ENCODE measurements around the gene DDX42.

DNA sequence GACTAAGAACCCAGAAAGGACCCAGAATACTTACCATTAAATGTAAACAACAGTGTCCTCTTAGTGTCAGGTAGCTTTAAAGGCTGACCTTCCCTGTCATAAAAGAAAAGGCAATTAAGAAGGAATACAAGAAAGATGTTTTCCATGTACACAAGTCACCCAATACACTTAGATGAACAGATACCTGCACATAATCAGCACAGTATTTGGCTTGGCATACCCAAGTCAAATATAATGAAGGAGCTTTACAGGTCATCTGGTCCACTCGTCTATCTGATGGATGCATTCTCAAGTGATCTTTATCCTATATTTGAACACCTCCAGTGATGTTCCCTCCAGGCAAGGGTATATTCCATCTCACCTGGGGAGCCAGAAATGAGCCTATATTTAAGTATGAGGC, 21.3 kb upstream of the DDX42 start:
- TF ChIP-seq, protein P1, sequence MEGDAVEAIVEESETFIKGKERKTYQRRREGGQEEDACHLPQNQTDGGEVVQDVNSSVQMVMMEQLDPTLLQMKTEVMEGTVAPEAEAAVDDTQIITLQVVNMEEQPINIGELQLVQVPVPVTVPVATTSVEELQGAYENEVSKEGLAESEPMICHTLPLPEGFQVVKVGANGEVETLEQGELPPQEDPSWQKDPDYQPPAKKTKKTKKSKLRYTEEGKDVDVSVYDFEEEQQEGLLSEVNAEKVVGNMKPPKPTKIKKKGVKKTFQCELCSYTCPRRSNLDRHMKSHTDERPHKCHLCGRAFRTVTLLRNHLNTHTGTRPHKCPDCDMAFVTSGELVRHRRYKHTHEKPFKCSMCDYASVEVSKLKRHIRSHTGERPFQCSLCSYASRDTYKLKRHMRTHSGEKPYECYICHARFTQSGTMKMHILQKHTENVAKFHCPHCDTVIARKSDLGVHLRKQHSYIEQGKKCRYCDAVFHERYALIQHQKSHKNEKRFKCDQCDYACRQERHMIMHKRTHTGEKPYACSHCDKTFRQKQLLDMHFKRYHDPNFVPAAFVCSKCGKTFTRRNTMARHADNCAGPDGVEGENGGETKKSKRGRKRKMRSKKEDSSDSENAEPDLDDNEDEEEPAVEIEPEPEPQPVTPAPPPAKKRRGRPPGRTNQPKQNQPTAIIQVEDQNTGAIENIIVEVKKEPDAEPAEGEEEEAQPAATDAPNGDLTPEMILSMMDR (IDR thresholded peaks at IDR 0.05): no peak
- TF ChIP-seq EP300 (IDR thresholded peaks at IDR 0.05): no peak
